Measurements from ENCODE around the gene RP9.

Gene RP9

DNA sequence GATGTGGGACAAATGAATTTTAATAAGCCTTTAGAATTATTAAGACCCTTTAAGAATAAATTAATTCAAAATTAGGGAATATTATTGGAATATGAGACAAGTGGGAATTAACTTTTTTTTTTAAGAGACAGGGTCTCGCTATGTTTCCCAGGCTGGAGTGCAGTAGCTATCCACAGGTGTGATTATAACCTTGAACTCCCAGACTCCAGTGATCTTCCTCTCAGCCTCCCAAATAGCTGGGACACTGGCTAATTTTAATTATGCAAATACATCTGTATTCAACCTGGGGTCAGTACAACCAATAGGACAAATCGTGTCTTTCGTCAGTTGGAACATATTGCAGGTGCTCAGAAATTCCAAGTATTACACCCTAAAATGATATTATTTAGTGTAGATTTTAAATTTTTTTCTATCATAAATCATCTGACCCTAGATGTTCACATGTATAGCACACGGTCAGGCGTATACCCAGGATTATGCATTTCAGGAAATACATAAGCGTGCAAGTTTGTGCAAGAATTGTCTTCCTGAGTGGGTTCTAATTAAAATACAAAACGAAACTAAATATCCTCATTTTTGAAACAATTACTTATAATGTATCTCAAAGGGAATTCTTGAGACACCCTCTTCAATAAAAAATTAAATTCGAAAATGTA is 47.8 kb downstream of the RP9 start:
- no peak for DNase-seq

DNA sequence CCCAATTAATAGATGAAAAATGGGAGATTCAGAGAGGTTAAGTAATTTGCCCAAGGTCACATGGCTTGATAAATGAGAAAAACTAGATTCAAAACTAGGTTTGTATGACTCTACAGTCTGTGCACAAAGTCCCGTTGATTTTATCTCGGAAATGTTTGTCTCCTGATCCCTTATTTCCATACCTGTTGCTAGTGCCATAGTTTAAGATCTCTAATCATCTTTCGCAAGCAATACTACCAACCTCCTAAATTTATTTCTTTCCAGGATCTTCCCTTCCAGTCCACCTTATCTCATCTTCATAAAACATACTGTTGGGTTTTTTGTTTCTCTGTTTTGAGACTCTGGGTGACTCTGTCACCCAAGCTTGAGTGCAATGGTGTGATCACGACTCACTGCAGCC is 49.6 kb downstream of the RP9 start:
- no peak for DNase-seq

DNA sequence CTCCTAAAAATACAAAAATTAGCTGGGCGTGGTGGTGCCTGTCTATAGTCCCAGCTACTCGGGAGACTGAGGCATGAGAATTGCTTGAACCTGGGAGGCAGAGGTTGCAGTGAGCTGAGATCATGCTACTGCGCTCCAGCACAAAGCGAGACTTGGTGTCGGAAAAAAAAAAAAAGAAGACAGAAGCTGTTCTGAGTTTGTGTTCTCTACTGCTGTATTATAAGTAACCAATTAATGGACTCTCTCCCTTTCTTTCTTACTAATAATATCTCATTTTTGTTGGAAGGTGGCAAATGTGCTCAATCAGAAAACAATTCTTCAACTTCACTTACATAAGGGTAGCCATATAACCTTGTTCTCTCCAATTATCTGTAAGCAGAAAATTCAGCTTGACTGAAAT is 54.0 kb downstream of the RP9 start:
- no peak for DNase-seq

DNA sequence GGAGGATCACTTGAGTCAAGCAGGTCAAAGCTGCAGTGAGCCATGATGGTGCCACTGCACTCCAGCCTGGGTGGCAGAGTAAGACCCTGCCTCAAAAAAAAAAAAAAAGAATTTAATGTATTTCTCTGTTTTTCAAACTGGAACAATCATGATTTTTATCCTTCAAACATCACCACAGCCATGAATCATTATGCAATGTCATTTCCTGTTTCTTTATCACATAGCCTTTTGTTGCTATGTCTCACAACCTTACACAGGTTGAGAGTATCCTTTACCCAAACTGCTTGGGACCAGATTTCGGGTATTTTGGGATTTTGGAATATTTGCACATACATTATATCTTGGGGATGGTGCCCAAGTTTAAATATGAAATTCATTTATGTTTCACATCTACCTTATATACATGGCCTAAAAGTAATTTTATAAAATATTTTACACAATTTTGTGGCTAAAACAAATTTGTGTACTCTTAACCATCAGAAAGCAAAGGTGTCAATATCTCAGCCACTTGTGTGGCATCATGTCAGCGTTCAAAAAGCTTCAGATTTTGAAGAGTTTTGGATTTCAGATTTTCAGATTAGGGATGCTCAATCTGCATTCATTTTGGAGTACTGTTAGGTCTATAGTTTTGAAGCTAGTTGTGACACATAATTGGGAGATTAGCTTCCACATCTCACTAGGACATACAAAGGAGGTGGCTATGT is 54.8 kb downstream of the RP9 start:
- DNase-seq = no peak

DNA sequence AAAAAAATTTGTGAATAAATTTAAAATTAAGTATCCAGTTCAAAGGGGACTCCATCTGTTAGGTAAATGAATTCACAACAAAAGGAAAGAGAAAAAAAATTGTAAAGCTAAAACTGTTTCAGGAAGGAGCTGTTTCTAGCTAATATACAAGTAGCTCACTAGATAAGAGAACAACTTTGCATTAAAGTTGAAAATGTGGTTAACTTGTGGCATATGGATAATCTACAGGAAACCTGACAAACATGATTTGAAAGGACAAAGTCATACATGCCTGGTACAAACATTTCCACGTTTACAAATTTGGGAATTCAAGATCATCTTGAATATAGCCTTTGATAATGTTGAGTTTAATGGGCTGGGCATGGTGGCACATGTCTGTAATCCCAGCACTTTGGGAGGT is 55.5 kb downstream of the RP9 start:
- no peak for DNase-seq

DNA sequence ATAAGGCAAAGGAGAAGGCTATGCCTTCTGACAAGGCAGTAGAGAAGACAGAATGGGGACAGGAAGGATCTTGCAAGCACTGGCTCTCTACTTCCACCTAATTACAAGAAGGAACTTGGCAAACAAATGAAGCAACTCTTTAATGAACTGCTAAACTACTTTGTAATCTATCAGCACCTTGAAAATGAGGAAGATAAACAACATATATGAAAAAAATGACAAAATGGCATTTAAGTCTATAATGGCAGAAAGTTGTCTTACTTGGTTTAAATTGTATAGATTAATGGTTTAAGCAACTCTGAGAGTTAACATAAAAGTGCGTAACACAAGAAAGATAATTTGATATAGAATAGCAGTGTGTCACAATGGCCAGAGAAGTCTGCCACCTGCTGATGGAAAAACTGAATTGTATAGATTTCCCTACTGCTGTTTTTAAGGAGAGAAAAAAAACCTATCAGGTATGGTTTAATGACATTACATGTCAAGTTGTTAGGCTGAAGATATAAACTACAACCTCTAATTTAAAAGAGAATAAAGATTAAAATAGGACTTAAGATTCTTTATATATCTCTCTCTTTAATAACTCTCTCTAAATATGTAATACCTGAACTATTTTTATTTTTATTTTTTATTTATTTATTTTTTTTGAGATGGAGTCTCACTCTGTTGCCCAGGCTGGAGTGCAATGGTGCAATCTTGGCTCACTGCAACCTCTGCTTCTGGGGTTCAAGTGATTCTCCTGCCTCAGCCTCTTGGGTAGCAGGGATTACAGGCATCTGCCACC is 58.5 kb downstream of the RP9 start:
- DNase-seq = no peak

DNA sequence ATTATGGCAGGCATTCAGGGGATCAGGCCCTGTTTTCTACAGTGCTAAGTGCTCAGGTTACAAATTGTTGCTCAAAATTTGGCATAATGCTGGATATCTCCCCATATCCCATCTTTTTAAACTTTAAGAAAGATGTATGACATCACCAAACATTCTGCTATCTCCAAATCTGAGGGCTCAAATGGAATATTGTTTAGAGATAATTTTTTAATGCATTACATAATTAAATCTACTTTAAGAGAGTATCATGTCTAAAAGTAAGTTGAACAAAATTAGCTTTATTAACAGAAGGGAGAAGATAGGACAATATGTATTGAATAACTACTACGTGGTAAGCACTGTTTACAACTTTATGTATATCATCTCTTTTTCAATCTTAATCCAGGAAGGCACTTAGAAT is 60.5 kb downstream of the RP9 start:
- no peak for DNase-seq

DNA sequence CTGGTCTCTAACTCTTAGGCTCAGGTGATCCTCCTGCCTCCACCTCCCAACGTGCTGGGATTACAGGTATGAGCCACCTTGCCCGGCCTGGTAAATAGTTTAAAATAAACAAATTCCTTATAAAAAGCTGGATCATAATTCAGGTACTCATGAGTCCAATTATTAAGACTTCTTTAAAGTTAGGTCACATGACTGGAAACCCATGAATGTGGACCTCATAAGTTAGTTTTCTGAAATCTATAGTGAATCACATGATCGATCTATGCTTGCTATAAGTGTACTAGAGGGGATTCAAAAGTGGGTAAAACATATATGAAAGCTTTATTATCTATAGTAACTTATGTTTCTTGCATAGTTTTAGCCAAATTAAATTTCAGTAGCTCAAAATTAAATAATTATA is 60.9 kb downstream of the RP9 start:
- no peak for DNase-seq

DNA sequence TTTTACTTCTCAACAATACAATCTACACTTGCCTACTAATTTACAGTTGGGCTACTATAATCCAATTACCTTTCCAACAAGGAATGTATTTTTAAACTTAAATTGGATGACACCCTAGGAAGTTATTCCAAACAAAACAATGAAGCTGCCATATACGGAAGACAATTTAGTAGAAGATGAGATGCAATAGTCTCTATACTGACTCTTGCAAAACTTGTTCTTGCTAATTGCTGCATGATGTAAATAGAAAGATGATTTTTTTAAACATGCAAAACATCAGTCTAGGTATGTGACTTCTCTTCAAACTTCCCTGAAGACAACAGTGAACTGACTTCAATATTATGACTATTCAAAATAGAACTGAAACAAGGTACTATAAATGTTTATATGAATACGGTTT is 64.2 kb downstream of the RP9 start:
- DNase-seq = no peak

Data from activated T-cell treated with anti-CD3 and anti-CD28 coated beads, Interleukin-2, amount 50 U/mL, for 1 hour (primary cell).